BLaER1 (cell line): Measurements from ENCODE around the gene KCNQ4.
A peak's percentile ranks its signal among the peaks of the same experiment; 100 is the strongest.

ENCODE experiments used
- H3K27ac ChIP-seq: shearing (Covaris generic); formaldehyde crosslinking; 2 replicates; pipeline ENCODE4 v1.8.1; 2022
- H3K27me3 ChIP-seq: shearing (Covaris generic); formaldehyde crosslinking; 2 replicates; pipeline ENCODE4 v1.8.1; 2022
- H3K36me3 ChIP-seq: shearing (Covaris generic); formaldehyde crosslinking; 2 replicates; pipeline ENCODE4 v1.8.1; 2022
- H3K4me1 ChIP-seq: shearing (Covaris generic); formaldehyde crosslinking; 2 replicates; pipeline ENCODE4 v1.8.1; 2022
- H3K4me2 ChIP-seq: shearing (Covaris generic); formaldehyde crosslinking; 2 replicates; pipeline ENCODE4 v1.8.1; 2022
- H3K4me3 ChIP-seq: shearing (Covaris generic); formaldehyde crosslinking; 2 replicates; pipeline ENCODE4 v1.8.1; 2022
- H3K9ac ChIP-seq: shearing (Covaris generic); formaldehyde crosslinking; 2 replicates; pipeline ENCODE4 v1.8.1; 2022
- H3K9me3 ChIP-seq: shearing (Covaris generic); formaldehyde crosslinking; 2 replicates; pipeline ENCODE4 v1.8.1; 2022
- H4K20me1 ChIP-seq: shearing (Covaris generic); formaldehyde crosslinking; 2 replicates; pipeline ENCODE4 v1.8.1; 2022
- Cebpa-rat ChIP-seq: shearing (Covaris generic); IDR thresholded peaks from 2 replicates; pipeline ENCODE4 v1.8.1; 2022

KCNQ4 gene

DNA sequence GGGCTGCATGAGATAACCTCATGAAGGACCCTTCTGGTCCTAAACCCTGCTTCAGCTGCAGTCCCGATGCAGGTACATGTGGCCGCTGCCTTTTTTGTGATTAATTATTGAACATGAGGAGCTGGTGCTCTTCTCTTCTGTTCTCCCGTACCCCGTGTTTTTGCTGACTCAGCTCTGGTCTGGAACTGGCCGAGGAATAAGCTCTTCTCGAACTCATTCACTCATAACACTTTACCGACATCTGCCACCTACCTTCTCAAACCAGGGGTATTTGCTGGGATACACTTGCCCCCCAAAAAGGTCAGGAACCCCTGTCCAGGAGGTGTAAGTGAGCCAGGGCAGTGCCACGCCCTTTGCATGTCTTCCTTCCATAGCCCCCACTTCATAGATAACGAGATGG, 31.8 kb downstream of the KCNQ4 start:
- Histone ChIP-seq H3K9ac (no peak overlapping the region), H3K4me1 (peaks cover 12% of the 10 kb centered on the region), H3K4me3 (no peak overlapping the region), H3K27ac (no peak overlapping the region), H3K9me3 (no peaks in the 10 kb centered on the region), H3K27me3 (peaks cover 7% of the 10 kb centered on the region; the same call in 1 of the 2 replicates), H3K36me3 (no peaks in the 10 kb centered on the region), H4K20me1 (peaks cover 13% of the 10 kb centered on the region), H3K4me2 (no peak overlapping the region)
- no peak for TF ChIP-seq Cebpa-rat

DNA sequence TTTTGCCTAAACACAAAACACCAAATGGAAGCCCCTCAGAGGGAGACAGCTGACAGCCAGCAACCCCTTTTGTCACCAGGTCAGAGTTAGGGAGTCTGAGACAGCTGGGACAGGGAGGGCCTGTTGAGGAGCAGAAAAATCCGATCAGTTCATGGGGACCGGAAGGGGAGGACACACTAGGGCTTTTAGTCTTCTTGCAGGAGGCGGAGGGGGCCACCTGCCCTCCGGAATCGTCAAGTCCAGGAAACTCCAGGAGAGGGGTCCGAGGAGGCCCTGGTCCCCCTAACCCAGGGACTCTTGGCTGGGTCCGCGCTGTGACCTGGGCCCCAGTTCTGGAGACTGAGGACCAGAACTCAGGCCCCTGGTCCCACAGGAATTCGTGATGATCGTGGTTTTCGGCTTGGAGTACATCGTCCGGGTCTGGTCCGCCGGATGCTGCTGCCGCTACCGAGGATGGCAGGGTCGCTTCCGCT, 34.2 kb downstream of the KCNQ4 start:
- Histone ChIP-seq H3K9ac (no peak overlapping the region), H3K27ac (no peak overlapping the region), H3K4me3 (peak overlapping the region; percentile 67), H3K9me3 (no peaks in the 10 kb centered on the region), H3K36me3 (no peaks in the 10 kb centered on the region; the same call in 1 of the 2 replicates), H3K27me3 (peaks cover 7% of the 10 kb centered on the region; the same call in 1 of the 2 replicates), H3K4me1 (peaks cover 26% of the 10 kb centered on the region), H3K4me2 (peak overlapping the region; percentile 97), H4K20me1 (peaks cover 13% of the 10 kb centered on the region)
- no peak for TF ChIP-seq Cebpa-rat

DNA sequence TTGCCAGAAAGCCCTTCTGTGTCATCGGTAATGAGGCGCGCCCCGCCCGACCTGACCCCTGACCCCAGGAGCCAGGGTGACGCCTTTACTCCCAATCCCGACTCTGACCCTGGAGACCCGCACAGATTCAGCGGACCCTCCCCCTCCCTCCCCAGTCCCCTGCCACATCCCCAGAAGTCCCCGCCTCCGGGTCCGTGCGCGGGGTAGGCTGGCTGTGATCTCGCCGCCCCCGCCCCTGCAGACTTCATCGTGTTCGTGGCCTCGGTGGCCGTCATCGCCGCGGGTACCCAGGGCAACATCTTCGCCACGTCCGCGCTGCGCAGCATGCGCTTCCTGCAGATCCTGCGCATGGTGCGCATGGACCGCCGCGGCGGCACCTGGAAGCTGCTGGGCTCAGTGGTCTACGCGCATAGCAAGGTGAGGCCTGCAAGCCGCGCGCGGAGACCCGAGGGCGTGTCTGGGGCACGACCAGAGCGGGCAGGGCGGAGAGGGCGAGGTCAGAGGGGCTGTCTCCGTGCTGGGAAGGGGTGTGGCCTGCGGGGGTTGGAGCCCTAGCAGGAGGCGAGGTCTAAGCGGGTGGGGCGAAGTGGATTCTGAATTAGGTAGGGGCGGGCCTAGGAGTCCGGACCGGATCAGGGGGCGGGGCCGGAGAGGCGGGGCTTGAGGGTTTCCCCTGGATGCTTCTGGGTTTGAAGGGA, 34.8 kb downstream of the KCNQ4 start:
- Histone ChIP-seq H3K9ac (peak overlapping the region; percentile 34; the same call in 1 of the 2 replicates), H3K4me1 (peaks cover 32% of the 10 kb centered on the region), H3K4me3 (peak overlapping the region; percentile 67), H3K27ac (no peak overlapping the region), H3K27me3 (peaks cover 7% of the 10 kb centered on the region; the same call in 1 of the 2 replicates), H4K20me1 (peaks cover 13% of the 10 kb centered on the region), H3K9me3 (no peaks in the 10 kb centered on the region), H3K36me3 (no peaks in the 10 kb centered on the region; the same call in 1 of the 2 replicates), H3K4me2 (peak overlapping the region; percentile 97)
- no peak for TF ChIP-seq Cebpa-rat

DNA sequence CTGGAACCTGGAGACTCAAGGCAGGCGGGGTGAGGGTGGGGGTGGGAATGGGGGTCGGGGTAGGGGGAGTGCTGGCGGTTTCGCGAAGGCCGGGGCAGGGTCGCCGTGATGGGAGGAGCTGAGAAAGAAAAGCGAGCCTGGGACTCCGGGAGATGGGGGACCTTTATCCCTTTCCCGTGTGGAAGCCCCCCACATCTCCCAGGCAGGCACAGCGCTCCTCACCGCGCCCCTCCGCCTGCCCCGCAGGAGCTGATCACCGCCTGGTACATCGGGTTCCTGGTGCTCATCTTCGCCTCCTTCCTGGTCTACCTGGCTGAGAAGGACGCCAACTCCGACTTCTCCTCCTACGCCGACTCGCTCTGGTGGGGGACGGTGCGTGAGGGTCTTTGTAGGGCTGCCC, 35.5 kb downstream of the KCNQ4 start:
- H4K20me1 ChIP-seq: peaks cover 13% of the 10 kb centered on the region
- H3K27me3 ChIP-seq: peaks cover 7% of the 10 kb centered on the region; the same call in 1 of the 2 replicates
- no peak overlapping the region for H3K4me3 ChIP-seq
- no peak overlapping the region for H3K27ac ChIP-seq
- peak overlapping the region; percentile 97; the same call in 1 of the 2 replicates for H3K4me2 ChIP-seq
- peaks cover 39% of the 10 kb centered on the region for H3K4me1 ChIP-seq
- H3K9me3 ChIP-seq: no peaks in the 10 kb centered on the region
- H3K36me3 ChIP-seq: no peaks in the 10 kb centered on the region; the same call in 1 of the 2 replicates
- TF ChIP-seq Cebpa-rat: no peak
- H3K9ac ChIP-seq: no peak overlapping the region

DNA sequence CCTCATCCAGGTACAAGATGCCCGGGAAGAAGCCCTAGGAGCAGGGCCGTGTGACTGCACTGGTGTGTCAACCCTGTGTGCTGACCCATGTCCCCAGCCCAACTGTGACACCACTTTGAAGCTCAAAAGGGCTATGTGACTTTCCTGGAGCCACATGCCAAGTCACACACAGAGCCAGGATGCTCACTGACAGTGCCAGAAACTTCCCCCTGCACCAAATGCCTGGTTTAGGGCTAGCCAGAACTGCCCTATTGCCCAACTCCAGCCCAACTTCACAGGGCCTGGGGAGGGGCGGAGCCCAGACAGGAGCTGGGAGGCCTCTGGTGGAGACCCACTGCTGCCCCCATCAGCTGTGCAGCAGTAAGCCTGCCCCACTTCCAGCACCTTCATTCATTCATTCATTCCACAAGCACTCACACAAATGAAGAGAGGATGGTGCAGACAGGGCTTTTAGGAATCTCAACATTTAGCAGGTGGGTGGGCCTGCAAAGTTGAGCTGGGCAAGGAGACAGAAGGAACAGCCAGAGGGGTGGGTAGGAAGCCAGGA, 36.7 kb downstream of the KCNQ4 start:
- TF ChIP-seq Cebpa-rat: no peak
- Histone ChIP-seq H3K36me3 (no peaks in the 10 kb centered on the region; the same call in 1 of the 2 replicates), H3K9ac (no peak overlapping the region)

DNA sequence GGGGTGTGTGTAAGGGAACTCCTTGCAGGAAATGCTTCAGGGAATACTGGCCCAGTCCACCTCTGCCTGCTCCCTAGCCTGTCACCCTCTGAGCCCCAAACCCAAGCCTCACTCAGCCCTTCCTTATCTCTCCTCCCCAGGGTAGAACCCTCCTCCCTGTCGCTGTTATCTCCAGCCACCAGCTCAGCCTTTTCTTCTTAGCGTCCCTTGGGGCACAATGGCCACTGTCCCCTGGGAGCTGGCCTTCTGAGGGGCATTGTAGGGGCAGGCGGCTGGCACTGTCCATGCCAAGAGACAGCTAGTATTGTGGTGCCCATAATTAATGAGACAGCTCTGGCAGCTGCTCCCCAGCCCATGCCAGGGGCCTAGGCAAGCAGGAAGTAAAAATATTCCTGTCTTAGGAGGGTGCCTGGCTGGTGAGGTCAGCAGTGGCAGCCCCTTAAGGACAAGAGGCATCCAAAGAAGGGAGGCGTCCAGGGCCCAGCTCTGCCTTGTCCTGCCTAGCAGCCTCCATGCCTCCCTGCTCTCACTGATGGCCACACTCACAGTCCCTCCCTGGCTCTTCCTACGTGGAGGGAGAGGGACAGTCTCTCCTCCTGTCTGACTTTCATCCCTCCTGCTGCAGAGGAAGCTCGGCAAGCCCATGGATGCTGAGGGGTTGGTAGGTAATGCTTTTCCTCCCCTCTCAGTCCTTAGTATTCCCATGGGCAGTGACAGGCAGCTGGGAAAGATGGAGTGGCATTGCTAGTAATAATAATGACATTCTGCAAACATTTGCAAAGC, 37.5 kb downstream of the KCNQ4 start:
- no peak for TF ChIP-seq Cebpa-rat
- H3K27me3 ChIP-seq: peaks cover 7% of the 10 kb centered on the region; the same call in 1 of the 2 replicates
- no peaks in the 10 kb centered on the region for H3K9me3 ChIP-seq
- peaks cover 59% of the 10 kb centered on the region for H3K4me1 ChIP-seq
- H3K4me3 ChIP-seq: no peak overlapping the region
- no peaks in the 10 kb centered on the region; the same call in 1 of the 2 replicates for H3K36me3 ChIP-seq
- peak overlapping the region; percentile 27; the same call in 1 of the 2 replicates for H3K4me2 ChIP-seq
- peak overlapping the region; percentile 16; the same call in 1 of the 2 replicates for H3K9ac ChIP-seq
- peak overlapping the region; percentile 33; the same call in 1 of the 2 replicates for H3K27ac ChIP-seq
- H4K20me1 ChIP-seq: peaks cover 13% of the 10 kb centered on the region

More for the DNA sequence above, 36.7 kb downstream of the KCNQ4 start:
- H3K4me2 ChIP-seq: peak overlapping the region; percentile 27; the same call in 1 of the 2 replicates
- H4K20me1 ChIP-seq: peaks cover 13% of the 10 kb centered on the region
- no peaks in the 10 kb centered on the region for H3K9me3 ChIP-seq
- H3K27ac ChIP-seq: peak overlapping the region; percentile 33; the same call in 1 of the 2 replicates
- H3K27me3 ChIP-seq: peaks cover 7% of the 10 kb centered on the region; the same call in 1 of the 2 replicates
- H3K4me3 ChIP-seq: no peak overlapping the region
- H3K4me1 ChIP-seq: peaks cover 51% of the 10 kb centered on the region

DNA sequence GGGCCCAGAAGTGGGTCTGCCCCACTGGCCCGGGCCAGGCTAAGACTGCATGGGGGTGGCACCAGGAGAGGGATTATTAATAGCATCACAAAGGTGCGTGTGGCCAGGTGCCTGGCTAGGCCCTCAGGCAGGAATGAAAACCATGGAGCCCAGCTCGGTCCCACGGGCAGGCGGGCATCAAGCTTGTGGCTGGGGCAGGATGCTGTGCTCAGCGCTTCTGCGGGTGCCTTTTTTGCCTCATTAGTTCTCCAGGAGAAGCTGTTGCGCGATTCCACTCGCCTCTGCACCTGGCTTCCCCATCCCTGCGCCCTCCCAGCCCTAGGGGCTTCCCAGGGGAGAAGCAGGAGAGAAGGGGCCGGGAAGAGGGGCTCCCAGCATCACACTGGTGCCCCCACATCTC, 39.3 kb downstream of the KCNQ4 start:
- H3K4me1 ChIP-seq: peaks cover 66% of the 10 kb centered on the region

DNA sequence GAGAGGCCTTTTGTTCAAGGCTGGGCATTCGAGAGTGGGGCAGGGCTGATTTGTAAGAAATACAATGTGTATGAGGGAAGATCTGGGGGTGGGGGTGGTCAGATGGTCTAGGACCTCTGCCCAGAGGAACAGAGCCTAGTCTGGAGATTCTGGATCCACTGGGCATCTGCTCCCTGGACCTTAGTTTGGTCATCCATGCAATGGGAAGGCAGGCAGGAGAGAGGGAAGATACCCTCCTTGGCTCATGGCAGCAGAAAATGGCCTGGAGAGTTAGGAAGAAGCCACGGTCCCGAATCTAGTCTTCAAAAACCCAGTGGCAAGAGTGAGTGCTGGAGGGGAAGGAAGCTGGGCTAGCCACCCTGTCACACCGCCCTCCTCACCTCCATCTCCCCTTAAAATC, 39.8 kb downstream of the KCNQ4 start:
- no peak overlapping the region for H3K9ac ChIP-seq
- no peaks in the 10 kb centered on the region for H3K9me3 ChIP-seq
- no peak overlapping the region for H3K4me3 ChIP-seq
- no peak for TF ChIP-seq Cebpa-rat
- 0 out of 2 replicates have a peak overlapping the region, but pooled peaks have one; percentile 74 for H3K27ac ChIP-seq
- peaks cover 62% of the 10 kb centered on the region for H3K4me1 ChIP-seq
- H3K27me3 ChIP-seq: no peaks in the 10 kb centered on the region
- peak overlapping the region; percentile 78 for H3K4me2 ChIP-seq
- H4K20me1 ChIP-seq: no peaks in the 10 kb centered on the region
- H3K36me3 ChIP-seq: no peaks in the 10 kb centered on the region; the same call in 1 of the 2 replicates

More for the DNA sequence above, 39.3 kb downstream of the KCNQ4 start:
- Histone ChIP-seq H3K4me3 (no peak overlapping the region), H3K27me3 (peaks cover 3% of the 10 kb centered on the region; the same call in 1 of the 2 replicates), H3K36me3 (no peaks in the 10 kb centered on the region; the same call in 1 of the 2 replicates), H4K20me1 (no peaks in the 10 kb centered on the region), H3K4me2 (peak overlapping the region; percentile 78), H3K9ac (no peak overlapping the region), H3K9me3 (no peaks in the 10 kb centered on the region), H3K27ac (no peak overlapping the region)
- no peak for TF ChIP-seq Cebpa-rat

DNA sequence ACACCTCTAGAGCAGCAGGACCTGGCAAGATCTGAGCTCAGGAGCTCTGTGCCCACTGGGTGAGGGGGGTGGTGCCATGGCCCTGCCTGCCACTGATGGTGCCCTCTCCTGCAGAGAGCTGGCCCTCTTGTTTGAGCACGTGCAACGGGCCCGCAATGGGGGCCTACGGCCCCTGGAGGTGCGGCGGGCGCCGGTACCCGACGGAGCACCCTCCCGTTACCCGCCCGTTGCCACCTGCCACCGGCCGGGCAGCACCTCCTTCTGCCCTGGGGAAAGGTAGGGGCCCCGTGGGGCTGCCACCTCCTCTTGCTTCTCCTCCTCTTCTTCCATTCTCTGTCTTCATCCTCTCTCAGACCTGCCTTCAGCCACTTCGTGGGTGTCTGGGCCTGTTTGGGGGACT, 40.4 kb downstream of the KCNQ4 start:
- peak overlapping the region; percentile 74; the same call in 1 of the 2 replicates for H3K27ac ChIP-seq
- peaks cover 62% of the 10 kb centered on the region for H3K4me1 ChIP-seq
- H3K9me3 ChIP-seq: no peaks in the 10 kb centered on the region
- peak overlapping the region; percentile 60; the same call in 1 of the 2 replicates for H3K9ac ChIP-seq
- H3K36me3 ChIP-seq: no peaks in the 10 kb centered on the region; the same call in 1 of the 2 replicates
- H3K4me2 ChIP-seq: peak overlapping the region; percentile 78
- no peak overlapping the region for H3K4me3 ChIP-seq
- TF ChIP-seq Cebpa-rat: no peak
- H3K27me3 ChIP-seq: no peaks in the 10 kb centered on the region
- H4K20me1 ChIP-seq: no peaks in the 10 kb centered on the region
